Astrocyte of the spinal cord (primary cell): ENCODE measurements around the gene FBXL15.

ENCODE experiments used
- DNase-seq: peaks from one replicate; pipeline ENCODE4 v3.0.0; 2011; ENCODE audit warnings: low read depth, low spot score
- H3K4me3 ChIP-seq: 2 replicates; pipeline ENCODE4 v1.5.1; 2011; ENCODE audit warnings: low read depth, mild to moderate bottlenecking, low read length, moderate library complexity
- CTCF ChIP-seq: IDR thresholded peaks from 2 replicates; pipeline ENCODE4 v1.5.1; 2012; ENCODE audit warnings: low read depth, mild to moderate bottlenecking, low read length, inconsistent platforms
- in situ Hi-C: cut with HindIII; loops from 2 replicates; pipeline ENCODE4 v1.10.0; 2017; ENCODE audit warnings: low sequenced_read_pairs

FBXL15 gene

GRCh38 chr10:102393411-102394078 lies 27.1 kb upstream of the FBXL15 start:
- H3K4me3 ChIP-seq, result peak overlapping the region; percentile 64
- peak; percentile 91 for TF ChIP-seq CTCF
- DNase-seq, result no peak
- in situ Hi-C loops, result no loop called here

GRCh38 chr10:102394079-102394800 lies 26.4 kb upstream of the FBXL15 start:
- no peak for TF ChIP-seq CTCF
- DNase-seq, result peak; percentile 93
- H3K4me3 ChIP-seq, result peak overlapping the region; percentile 64
- in situ Hi-C loops, result no loop called here

- in situ Hi-C loops, result no loop called here
- peak; percentile 43 for DNase-seq
- H3K4me3 ChIP-seq, result peak overlapping the region; percentile 64
- no peak for TF ChIP-seq CTCF
These were observed 25.7 kb upstream of the FBXL15 start for GRCh38 chr10:102394801-102395399.

GRCh38 chr10:102395400-102396316 lies 25.0 kb upstream of the FBXL15 start, which contains the start of gene NFKB2:
NFKB2 (plus strand) TSS chr10:102395705; CDS start chr10:102395960, 255 bp downstream.
- in situ Hi-C loops, result no loop called here

GRCh38 chr10:102396317-102396650 lies 24.4 kb upstream of the FBXL15 start:
- DNase-seq, result no peak
- no peak for TF ChIP-seq CTCF
- peak overlapping the region; percentile 64 for H3K4me3 ChIP-seq
- in situ Hi-C loops, result no loop called here

More at GRCh38 chr10:102395400-102396316, 25.0 kb upstream of the FBXL15 start, which contains the start of gene NFKB2:
- H3K4me3 ChIP-seq, result peak within 1 kb of the TSS; percentile 64
- peak; percentile 88 for DNase-seq
- no peak for TF ChIP-seq CTCF

- DNase-seq, result no peak
- in situ Hi-C loops, result no loop called here
- no peak for TF ChIP-seq CTCF
These were observed 23.9 kb upstream of the FBXL15 start for GRCh38 chr10:102396730-102397151.

More at GRCh38 chr10:102396730-102397151, 23.9 kb upstream of the FBXL15 start:
- H3K4me3 ChIP-seq, result no peak overlapping the region
